ENCODE measurements around the gene SYMPK.
"Not testable (repeated sequence)": the region's sequence is repeated elsewhere in the genome, so short reads cannot be mapped to it uniquely, and the experiment has no call there.

Gene SYMPK

GRCh38 chr19:45800070-45800553, 62.8 kb downstream of the SYMPK start:
- no peak for DNase-seq

DNA sequence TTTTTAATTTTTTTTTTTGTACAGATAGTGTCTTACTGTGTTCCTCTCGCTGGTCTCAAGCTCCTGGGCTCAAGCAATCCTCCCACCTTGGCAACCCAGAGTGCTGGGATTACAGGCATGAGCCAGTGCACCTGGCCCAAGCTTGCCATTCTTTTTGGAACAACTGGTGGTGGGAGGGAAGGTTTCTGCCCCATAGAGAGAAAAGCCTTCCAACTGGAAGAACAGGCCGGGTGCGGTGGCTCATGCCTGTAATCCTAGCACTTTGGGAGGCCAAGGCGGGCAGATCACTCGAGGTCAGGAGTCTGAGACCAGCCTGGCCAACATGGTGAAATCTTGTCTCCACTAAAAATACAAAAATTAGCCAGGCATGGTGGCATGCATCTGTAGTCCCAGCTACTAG, 63.4 kb downstream of the SYMPK start:
- DNase-seq, result not testable (repeated sequence)

DNA sequence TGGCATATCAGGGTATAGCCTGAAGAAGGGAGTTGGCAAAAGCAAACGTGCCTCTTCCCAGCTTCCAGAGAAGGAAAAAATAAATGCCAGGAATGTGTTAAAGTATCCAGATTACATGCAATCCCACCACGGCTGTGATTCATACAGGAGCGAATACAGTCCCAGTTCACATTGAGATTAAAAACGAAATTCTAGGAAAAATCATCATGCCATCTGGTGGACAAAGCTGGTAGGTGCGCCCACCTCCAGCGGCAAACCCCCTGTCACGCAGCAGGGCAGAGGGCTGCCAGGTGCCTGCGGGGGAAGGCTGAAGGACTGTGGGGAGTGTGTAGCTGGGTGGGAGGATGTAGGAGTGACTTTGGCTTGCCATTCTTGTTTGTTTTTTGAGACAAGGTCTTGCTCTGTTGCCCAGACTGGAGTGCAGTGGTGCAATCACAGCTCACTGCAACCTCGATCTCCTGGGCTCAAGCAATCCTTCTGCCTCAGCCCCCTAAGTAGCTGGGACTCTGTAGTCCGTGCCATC, 63.9 kb downstream of the SYMPK start:
- peak; percentile 68 for DNase-seq

DNA sequence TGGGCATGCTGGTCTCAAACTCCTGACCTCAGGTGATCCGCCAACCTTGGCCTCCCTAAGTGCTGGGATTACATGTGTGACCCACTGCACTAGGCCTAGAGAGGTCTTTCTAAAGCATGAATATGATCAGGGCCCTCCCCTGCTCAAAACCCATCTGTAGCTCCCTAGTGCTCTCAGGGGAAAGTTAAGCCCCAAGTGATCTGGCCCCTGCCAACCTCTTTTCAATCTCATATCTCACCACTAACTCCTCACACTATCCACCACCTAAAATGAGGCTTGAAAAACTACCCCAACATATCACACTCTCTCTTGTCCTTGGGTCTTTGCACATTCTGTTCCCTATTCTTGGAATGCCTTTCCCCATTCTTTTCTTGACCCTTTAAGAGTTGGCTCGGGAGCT, 68.3 kb downstream of the SYMPK start:
- DNase-seq, result no peak

DNA sequence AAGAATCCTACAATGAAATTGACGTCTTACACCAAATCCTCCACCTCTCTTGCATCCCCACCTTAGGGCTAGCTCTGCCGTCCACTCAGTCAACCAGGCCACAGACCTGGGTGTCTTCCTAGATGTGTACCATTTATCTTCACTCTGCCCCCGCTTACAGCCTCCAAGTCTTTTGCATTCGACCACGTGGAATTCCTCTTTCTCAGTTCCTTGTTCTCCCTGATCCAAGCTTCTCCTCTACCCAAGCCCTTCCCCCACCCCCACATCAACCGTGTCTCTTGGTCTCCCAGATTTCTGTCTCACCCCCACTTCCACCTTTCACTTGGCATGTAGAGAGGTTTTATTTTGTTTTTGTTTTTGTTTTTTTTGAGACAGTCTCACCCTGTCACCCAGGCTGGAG, 69.1 kb downstream of the SYMPK start:
- DNase-seq, result no peak

- DNase-seq, result no peak
Measured at GRCh38 chr19:45793178-45793564, 69.8 kb downstream of the SYMPK start.

DNA sequence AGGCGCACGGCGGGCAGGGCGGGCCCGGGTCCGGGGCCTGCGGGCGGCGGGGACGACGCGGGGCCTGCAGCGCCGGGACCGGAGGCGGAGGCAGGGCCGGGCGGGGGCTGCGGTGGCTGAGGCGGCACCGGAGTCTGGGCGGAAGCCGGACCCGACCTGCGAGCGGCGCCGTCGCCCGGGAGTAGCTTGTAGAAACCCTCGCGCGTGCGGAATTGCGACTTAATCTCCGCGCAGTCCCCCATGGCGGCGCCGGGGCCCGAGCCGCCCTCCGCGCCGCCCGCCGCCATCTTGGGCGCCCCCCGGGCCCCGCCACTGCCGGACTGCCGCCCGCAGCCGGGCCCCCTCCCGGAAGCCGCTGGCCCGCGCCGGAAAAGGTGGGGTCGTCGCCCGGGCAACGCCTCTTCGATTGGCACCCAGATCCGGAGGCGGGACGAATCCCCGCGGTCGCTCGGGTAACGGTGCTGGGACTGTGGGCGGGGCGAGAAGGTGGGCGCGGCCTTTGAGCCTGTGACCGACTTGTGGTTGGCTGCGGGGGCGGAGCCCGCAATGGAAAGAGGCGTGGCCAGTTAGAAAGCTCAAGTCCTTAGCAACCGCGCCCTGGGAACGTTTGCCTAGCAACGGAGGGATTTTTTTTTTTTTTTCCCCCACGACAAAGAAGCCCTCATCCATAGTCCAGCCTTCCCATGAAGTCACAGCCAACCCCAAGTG, 70.3 kb downstream of the SYMPK start, which contains the start of gene DMWD:
Gene DMWD, minus strand, starts transcription at position 376 of the 708 bp plus-strand sequence. Its CDS starts 89 bp downstream, at position 287.
- DNase-seq, result peak; percentile 98

DNA sequence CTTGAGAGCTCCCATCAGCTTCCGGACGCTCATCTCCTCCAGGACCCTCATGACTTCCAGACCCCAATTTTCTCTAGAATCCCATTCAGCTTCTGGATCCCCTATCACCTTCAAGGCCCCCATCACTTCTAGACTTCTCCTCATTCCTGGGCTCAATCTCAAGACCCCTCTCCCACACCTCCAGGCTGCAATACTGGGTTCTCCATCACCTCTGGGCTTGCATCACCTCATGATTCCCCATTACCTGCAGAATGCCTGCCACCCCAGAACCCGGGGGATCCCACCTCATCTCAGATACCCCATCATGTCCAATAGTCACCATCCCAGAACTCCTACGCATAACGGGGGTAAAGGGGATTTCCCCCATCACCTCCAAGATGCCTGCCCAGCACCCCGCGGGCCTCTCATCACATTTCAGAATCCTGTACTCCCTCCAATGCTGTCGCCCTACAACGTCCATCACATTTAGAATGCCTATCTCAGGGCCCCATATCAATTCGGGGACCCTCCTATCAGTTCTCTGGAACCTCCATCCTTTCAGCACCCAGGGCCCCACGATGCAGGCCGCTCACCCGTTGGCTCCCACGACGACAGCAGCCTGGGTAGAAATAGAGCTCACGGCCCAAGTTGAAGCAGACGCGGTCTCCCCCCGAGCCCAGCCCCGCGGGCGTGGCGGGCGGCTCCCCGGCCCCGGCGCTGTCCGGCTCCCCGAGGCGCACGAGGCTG, 71.0 kb downstream of the SYMPK start:
- DNase-seq, result no peak

GRCh38 chr19:45790942-45791341, 72.0 kb downstream of the SYMPK start:
- no peak for DNase-seq

DNA sequence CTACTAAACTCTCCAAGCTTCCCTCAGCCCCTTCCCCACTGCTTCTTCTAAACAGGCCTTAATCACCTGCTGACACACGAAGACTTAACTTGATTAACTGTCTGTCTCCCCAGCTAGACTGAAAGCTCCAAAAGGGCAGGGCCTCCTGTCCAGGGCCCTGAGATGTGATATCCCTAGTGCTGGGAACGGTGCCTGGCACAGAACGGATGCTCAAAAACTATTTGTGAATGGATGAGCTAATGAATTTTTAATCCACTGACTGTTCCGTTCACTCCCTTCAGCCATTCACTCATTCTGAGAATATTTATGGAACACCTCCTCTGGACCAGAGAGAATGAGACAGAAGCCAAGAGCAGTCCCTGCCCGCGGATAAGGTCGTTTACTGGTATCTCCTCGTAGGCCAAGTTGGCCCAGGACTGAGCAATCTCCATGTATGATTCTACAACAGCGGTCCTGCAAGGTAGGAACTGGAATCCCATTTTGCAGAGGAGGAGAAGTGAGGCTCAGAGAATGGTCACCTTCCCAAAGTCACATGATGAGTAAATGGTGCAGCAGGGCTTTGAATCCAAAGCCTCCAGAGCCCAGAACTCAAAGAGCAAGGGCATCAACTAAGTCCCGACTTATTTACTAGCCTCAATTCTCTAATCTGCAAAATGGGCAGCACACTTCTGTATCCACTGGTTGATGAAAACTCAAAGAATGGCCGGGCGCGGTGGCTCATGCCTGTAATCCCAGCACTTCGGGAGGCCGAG, 73.7 kb downstream of the SYMPK start:
- no peak for DNase-seq

DNA sequence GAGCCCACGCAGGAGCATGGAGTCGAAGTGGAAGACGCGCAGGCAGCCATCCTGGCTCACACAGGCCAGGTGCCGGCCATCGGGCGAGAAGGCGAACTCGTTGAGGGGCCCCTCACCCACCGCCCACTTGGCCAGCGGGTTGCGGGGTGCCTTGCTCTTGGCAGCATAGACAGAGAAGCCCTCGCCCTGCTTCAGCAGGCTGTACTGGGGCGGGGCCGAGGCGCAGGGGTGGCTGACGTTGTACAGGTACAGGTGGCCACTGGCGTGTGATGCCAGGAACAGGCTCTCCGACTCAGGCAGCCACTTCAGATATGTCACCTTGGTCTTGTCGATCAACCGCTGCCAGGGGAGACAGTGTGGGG, 76.4 kb downstream of the SYMPK start:
- no peak for DNase-seq

- DNase-seq, result no peak
Measured at GRCh38 chr19:45785781-45786532, 77.0 kb downstream of the SYMPK start.

- DNase-seq, result no peak
Measured at GRCh38 chr19:45785097-45785496, 77.8 kb downstream of the SYMPK start.

DNA sequence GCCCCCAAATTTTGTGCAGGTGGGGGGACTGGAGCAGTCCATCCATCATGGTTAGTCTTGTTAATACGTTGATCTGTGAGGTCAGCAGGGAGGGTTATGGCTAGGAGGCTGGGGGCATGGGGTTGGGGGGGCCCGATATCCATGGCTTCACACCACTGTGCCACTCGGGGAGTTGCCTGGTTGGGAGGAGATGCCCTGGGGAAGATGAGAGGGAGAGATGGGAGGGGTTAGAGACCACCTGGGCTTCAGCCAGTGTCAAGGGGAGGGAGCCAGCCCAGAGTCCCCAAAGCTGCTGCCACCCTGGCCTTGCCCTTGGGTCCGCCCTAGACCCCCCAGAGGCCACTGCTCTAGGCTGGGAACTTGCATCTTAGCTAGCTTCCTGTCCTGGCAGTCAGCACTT, 78.9 kb downstream of the SYMPK start:
- no peak for DNase-seq

GRCh38 chr19:45782820-45783785, 79.8 kb downstream of the SYMPK start:
- DNase-seq, result no peak

- peak; percentile 64 for DNase-seq
Measured at GRCh38 chr19:45782162-45782691, 80.7 kb downstream of the SYMPK start, which contains the start of gene DMPK. Gene DMPK, minus strand, starts transcription at chr19:45782490. Its CDS starts 138 bp downstream, at chr19:45782352.

DNA sequence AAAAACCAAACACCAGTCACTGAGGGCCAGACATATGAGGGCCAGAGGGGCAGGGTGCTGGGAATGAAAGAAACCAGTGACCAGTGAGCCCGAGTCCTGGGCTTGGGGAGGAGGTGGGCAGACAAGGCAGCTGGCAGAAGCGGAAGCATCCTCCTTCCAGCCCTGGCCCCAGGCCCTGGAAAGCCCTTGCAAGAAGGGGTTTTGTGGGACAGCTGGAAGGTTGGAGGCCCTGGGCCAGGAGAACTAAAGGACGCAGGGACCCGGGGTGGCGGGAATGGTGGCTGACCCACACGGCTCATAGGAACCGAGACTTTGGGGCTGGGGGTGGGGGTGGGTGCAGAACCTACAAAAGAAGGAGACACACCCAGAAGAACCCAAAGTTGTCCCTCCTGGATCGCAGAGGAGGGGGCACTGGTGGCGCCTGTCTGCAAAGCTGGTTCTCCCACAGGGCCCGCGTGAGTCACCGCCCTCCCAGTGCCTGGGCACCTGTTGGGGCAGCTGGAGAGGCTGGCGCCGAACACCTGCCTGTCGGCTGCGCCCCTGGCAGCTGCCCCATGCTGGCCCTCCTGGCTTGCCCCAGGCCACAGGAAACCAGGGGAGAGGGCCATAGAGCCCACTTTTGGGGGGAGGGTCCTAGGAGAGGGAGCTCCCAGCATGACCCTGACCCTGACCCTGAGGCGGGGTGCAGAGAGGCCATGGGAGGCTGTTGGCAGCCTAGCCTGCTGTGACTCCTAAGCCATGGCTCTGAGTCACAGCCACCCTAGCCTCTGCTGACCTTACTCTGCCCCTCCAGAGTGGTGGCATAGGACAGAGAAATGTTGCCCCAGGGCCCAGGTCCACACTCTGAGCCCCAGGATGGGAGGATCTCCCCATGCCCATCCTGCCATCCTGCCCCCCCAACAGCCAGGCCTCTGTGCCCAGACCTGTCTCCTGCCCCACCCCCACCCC, 81.5 kb downstream of the SYMPK start:
- peak; percentile 73 for DNase-seq

DNA sequence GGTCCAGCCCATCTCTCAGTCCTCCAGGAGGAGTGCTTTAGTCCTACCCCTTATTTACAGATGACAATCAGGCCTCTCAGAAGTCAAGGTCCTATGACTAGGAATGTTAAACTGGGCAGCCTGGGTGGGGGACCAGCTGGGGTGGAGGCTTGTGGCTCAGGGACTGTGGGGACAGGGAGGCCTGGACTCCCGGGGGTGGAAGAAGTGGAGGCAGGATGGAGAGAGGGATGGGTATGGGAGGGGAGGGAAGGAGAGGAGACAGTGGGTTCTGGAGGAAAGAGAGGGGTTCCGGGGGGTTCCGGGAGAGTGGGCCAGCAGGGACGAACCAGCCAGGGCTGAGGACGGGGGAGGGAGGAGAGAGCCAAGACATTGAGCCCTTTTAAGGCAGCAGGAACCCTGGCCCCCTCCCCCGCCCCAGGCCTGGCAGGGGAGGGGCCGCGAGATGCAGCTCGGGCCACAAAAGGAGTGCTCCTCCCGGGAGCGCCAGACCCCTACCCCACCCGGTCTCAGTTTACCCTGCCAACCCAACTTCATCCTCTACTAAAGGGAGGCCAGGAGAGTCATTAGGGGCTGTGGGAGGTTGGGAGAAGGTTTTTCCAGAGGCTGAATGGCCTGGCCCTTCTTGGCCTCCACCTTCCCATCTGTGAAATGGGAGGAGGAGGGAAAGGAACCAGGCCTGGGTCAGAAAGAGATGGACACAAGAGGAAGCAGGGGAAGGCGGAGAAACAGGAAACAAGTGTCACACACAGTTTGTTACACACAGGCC, 82.3 kb downstream of the SYMPK start:
- DNase-seq, result no peak

- DNase-seq, result peak; percentile 38
Measured at GRCh38 chr19:45780146-45780447, 82.8 kb downstream of the SYMPK start.
